Smooth muscle cell of the brain vasculature (primary cell): ENCODE data around the gene TBL3.
A peak's percentile ranks its signal among the peaks of the same experiment; 100 is the strongest.

Experiments
- DNase-seq: peaks from one replicate; pipeline ENCODE4 v3.0.0-alpha.2; 2012; ENCODE audit warnings: low read depth, low spot score

TBL3 gene

DNA sequence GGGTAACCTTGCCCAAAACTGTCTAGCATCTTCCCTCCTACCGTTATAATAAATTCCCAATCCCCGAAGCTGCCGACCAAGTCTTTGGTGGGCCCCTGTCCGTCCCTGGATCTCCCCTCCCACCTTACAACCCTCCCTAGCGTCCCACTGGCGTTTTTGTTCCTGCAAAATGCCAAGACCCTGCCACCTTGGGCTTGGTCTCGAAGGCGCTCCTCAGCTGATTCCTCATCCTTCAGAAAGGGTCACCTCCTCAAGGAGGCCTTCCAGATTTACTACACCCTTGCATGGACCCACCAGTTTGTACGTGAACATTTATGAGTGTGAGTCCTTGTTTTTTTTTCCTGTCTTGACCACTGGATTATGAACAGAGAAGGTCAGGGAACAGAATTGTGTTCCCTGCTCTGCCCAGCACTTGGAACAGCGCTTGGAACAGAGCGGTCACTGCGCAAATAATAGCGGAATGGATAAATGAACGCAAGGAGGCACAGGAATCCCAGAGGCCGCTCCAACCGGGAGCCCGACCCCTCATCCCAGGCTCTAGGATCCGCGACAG lies 11.2 kb downstream of the TBL3 start:
- no peak for DNase-seq

DNA sequence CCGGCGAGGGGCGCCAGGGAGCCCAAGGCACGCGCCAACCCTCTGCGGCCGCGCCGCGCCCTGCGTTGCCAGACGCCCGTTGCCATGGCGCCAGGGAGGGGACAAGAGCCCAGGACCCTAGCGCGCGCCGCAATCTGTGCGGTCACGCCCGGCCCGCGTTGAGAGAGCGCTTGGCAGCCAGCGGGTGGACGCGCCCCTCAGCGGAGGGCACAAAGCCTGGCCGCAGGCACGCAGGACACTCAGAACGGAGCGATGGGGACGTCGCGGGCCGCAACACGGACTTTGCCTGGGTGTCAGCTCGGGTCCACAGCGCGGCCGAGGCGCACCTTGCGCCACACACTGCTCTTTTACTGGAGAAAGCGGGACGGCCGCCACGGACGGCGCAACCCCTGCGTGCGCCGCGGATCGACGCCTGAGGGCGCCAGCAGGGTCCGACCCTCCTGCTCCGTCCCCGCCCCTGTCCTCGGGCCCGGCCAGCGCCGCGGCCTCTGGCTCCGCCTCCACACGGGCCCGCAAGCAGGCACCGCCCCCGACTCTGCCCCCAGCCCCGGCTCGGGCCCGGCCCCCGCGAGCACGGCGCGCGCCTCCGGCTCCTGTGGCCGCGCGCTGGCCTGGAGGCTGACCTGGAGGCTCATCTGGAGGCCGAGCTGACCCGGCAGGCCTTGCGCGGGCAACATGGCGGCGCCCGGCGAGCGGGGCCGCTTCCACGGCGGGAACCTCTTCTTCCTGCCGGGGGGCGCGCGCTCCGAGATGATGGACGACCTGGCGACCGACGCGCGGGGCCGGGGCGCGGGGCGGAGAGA lies 11.9 kb downstream of the TBL3 start, which contains the start of gene GFER:
Gene GFER, plus strand, starts transcription at position 650 of the 803 bp plus-strand sequence. Its CDS starts 26 bp downstream, at position 676.
- DNase-seq: peak; percentile 68

GRCh38 chr16:1984347-1985225 lies 12.7 kb downstream of the TBL3 start:
- no peak for DNase-seq

GRCh38 chr16:1985466-1986150 lies 13.8 kb downstream of the TBL3 start:
- no peak for DNase-seq

DNA sequence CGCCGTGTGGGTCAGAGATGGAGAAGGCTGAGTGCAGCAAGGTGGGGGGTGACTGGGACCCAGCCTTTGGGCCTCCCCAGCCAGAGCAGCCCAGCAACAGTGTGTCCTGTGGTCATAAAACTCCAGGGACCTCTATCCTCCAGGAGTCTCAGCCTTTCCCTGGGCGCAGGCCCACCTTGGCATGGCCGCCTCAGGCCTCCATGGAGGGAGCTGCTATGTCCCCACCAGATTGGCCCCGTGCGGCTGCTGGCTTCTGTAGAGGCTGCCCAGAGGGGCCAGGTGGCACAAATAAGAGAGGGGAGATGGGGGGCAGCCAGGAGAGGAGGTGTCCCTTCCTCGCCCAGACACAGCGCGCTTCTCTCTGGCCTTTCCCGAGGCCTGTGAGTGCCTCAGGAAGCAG lies 15.3 kb downstream of the TBL3 start:
- no peak for DNase-seq

DNA sequence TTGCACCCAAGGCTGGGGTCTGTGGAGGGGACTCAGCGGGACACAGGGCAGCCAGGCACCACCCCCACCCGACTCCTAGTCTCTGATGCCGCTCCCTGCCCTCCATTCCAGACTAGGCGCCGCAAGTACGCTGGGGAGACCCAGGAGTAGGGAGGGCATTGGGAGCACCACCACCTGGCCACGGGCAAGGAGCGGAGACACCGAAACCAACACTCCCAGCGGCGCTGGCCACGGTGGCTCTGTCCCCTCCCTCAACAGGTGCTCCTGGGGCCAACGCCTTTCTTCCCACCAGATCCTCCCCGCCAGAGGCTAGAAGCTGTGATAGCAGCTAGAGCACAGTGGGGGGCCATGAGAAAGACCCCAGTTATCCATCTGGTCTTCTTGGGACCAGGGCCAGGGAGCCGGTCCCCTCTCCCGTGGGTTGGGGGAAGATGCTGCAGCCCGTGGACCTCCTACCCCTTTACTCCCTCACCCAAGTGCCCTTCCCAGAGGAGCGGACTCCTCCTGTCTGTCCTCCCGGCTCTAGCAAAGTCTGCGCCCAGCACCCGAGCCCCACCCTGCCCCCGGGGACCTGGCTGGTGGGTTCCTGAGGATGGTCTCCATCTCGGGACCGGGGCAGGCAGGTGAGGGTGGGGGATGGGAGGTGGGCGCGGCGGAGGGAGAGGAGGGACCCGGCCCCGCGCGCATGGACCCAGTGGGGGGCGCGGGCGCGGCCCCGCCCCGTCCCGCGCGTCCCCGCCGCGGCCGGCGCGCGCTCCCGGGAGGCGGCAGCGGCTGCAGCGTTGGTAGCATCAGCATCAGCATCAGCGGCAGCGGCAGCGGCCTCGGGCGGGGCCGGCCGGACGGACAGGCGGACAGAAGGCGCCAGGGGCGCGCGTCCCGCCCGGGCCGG lies 17.6 kb downstream of the TBL3 start, which contains the start of gene SYNGR3:
Gene SYNGR3, plus strand, starts transcription at position 762 of the 892 bp plus-strand sequence. CDS start 133 bp downstream, outside the sequence.
- no peak for DNase-seq

- no peak for DNase-seq
These were observed 18.2 kb downstream of the TBL3 start for GRCh38 chr16:1990101-1990350.

DNA sequence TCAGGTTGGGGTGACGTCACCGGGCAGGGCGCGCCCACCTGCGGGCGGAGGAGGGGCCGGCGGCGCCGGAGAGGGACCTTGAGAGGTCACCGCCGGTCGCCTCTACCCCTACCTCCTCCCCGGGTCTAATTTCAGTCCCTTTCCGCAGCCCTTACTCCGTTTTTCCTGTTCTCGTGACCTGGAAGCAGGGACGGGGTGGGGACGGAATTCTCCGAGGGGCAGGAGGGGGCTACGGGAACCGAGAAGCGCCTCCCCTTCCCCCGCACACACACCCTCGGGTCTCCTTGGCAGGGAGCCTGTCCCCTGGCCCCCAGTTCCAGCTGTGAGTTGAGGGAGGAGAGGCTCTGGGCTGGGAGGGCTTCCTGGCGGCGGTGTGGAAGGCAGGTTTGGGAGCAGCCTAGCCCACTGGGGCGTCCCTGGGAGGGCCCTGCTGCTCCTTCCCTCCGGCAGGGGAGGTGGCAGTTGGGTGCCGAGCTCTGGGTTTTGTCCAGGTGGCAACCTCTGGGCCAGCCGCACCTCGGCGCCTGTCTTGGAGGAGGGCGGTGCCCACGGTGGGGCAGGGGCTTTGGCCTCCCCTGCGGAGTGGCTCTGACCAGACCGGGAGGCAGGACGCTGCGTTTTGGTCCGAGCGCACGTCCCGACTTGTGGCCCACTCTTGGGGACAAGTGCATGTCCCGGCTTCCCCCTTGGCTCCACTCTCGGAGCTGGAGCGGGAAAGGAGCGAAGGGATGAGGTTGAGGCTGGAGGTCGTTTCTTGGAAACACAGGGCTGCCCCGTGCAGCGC lies 18.7 kb downstream of the TBL3 start:
- DNase-seq: no peak

DNA sequence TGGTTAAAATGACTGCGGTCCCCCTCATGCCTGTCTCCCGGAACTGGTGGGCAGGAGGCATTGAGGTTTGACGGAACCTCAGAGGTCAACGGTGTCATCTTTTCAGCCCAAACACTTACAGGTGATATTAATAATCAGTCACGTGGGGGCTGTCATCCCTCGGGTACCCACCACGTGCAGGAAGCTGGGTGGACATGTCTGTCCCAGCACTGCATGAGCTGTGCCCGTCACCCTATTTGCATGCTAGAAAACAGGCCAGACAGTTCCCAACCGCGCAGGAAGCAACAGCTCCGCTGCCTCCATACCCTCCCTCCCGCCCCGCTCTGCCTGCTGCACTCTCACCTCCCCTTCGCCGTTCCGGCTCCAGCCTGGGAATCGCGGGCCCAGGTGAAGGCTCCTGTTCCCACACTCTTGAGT lies 19.3 kb downstream of the TBL3 start:
- no peak for DNase-seq

DNA sequence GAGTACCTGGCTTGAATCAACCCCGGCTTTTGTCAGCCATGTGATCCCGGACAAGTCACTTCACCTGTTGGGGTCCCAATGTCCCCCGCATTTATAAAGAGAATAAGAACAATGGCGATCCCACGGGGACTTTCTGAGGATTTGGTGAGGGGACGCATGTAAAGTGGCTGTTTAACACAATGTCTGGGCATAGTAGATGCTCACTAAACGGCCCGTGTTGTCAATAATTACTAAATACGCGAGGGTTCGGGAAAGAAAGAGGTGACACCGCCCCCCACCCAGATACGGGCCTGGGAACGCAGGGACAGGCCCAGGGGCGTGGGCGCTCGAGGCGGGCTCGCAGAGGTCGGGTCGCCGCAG lies 19.7 kb downstream of the TBL3 start:
- DNase-seq: no peak

DNA sequence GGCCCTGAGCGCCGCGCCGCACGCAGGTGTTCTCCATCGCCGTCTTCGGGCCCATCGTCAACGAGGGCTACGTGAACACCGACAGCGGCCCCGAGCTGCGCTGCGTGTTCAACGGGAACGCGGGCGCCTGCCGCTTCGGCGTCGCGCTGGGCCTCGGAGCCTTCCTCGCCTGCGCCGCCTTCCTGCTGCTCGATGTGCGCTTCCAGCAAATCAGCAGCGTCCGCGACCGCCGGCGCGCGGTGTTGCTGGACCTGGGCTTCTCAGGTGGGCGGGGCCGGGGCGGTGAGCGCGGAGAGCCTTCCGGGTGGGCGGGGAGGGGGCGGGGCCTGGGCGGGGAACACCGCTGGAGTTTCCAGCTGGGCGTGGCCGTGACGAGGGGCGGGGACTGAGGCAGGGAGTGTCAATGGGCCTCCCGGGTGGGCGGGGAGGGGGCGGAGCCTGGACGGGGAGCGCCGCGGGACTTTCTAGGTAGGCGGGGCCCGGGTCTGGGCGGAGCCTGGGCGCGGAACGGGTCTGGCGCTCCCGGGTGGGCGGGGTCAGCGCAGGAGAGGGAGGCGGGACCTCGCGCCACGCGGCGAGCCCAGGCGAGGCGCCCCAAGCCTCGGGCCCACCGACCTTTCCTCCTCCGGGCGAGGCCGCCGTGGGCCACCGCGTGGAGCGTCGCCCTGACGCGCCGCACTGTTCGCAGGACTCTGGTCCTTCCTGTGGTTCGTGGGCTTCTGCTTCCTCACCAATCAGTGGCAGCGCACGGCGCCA lies 20.3 kb downstream of the TBL3 start:
- peak; percentile 50 for DNase-seq

DNA sequence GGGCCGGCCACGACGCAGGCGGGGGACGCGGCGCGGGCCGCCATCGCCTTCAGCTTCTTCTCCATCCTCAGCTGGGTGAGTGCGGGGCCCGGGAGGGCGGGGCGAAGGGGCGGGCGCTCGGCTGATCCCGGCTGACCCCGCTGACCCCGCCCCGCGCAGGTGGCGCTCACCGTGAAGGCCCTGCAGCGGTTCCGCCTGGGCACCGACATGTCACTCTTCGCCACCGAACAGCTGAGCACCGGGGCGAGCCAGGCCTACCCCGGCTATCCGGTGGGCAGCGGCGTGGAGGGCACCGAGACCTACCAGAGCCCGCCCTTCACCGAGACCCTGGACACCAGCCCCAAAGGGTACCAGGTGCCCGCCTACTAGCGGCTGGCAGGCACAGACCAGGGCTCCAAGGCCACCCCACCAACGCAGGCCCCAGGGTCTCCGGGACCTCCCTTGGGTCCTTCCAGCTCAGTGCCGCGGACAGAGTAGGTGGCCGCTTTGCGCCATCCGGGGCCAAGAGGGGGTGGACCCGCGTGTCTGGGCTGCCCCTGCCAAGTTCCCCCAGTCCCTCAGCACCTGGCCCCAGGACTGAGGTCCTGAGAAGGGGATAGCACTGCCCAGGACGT lies 21.0 kb downstream of the TBL3 start:
- DNase-seq: no peak

DNA sequence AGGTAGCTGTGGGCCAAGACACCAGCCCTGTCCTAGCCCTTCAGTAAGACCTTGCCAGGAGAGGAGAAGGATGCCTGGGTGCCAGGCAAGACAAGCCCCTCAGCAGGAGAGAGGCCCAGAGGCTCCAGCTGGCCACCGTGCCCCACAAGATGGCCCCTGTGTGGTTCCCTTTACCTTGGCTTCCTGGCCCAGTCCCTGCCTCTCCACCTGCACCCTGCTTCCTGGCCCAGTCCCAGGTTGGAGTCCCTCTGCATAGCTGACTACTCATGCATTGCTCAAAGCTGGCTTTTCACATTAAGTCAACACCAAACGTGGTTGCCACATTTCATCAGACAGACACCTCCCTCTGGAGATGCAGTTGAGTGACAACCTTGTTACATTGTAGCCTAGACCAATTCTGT lies 21.9 kb downstream of the TBL3 start:
- DNase-seq: no peak

DNA sequence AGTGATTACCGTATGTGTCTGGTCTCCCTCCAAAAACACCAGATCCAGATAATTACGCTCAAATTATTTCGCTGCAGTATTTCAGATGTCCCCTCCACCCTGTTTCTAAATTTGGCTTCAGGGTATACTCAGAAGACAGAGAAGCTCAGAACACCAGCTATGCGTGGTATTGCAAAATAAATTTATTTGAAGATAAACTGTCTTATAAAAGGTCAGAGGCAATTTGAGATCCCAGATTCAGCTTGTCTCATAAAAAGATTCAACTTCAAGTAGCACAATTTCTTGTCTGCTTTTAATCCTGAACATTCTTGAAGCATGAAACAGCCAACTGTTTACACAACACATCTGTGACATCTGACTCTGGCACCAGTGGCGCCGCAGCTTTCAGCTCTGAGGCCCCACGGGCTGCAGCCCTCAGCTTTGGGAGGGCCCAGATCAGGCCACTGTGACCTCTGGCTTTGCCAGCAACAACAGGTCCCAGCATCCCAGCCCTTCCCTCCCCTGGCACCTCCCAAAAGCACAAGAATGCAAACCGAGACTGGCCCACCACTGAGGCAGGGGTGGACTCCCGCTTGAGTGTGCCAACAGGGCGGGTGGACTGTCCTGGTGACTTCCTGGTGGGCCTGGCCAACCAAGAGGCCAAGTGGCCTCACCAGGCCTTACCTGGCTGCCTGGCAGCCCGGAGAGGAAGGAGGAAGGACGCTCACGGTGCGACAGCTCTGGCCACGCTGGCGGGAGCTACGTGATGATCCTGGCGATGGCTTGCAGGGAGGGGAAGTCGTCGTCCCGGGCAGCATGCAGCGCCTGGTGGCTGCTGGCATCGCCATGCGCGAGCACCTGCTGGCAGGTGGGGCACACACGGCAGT lies 25.9 kb downstream of the TBL3 start:
- DNase-seq: no peak

DNA sequence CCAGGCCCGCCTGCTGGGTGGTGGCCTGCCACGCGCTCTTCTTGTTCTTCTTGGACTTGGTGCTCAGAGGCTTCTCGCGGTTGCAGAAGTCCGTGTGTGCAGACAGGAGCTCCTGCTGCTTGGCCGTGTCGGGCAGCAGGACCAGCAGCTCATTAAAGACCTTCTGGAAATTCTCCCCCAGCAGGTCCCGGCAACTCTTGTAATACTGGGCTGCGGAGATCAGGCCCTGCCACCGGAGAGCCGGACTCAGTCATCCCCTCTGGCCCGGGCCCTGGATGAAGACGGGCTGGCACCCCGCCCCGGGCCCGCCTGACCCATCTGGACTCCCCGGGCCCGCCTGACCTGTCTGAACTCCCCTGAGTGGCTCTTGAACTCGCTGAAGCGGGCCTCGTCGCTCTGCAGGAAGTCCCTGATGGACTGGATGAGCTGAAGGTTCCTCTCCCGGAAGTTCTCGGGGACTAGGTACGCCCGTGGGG lies 26.5 kb downstream of the TBL3 start:
- DNase-seq: no peak

- no peak for DNase-seq
These were observed 27.3 kb downstream of the TBL3 start for GRCh38 chr16:1998852-1999801.
